Prostate gland (tissue), 2 donors: Measurements from ENCODE around the gene TNIP1.

Experiments
- CTCF ChIP-seq, 4 experiments: fragments of 200-600 bp in 2 of 4; fragments of 450-650 bp in 2 of 4; sonication (generic) in 2 of 4; IDR thresholded peaks; 1 replicate in 3 of 4; 2 replicates in 1 of 4; pipeline ENCODE4 v1.5.1; 2016 to 2019; ENCODE audit warnings: antibody characterized with exemption in 4 of 4, mild to moderate bottlenecking in 2 of 4, moderate library complexity in 2 of 4
- POLR2A ChIP-seq: fragments of 450-650 bp; IDR thresholded peaks from one replicate; pipeline ENCODE4 v1.6.1; 2016; ENCODE audit warnings: antibody characterized with exemption, mild to moderate bottlenecking
- POLR2AphosphoS5 ChIP-seq: sonication (generic); formaldehyde crosslinking; IDR thresholded peaks from one replicate; pipeline ENCODE4 v1.6.1; 2017; ENCODE audit warnings: antibody characterized with exemption

- no peak for TF ChIP-seq CTCF (IDR thresholded peaks at IDR 0.05)
- TF ChIP-seq POLR2AphosphoS5, result no peak
- TF ChIP-seq POLR2A, result no peak
These were observed 61.5 kb downstream of the TNIP1 start for GRCh38 chr5:151019331-151019730.
